ENCODE results near the gene FMN2. TPM values are rescaled to one million over a fixed set of nuclear protein-coding genes. Genes with fewer than 3 reads are reported as not detected.

FMN2 gene
- total RNA-seq, 2 donors from 2014 or later: not detected

- Mint-ChIP-seq H3K9me3 (peaks cover 0 to 10% of the 10 kb centered on the region in 2 donors), H3K27ac (peak overlapping the region in 1 of 2 donors; percentile 2), H3K36me3 (peaks cover 0 to 5% of the 10 kb centered on the region in 2 donors)
- DNase-seq (ENCODE audit: low spot score in 2 of 2) (no peak), ATAC-seq (peak in 1 of 2 donors; percentile 60)
Observed at GRCh38 chr1:240415532-240415931, 323.8 kb downstream of the FMN2 start.

- no peak for DNase-seq (ENCODE audit: low spot score in 2 of 2)
- ATAC-seq: no peak
- Mint-ChIP-seq H3K36me3 (no peaks in the 10 kb centered on the region), H3K9me3 (peaks cover 0 to 4% of the 10 kb centered on the region in 2 donors), H3K27ac (no peak overlapping the region)
Observed at GRCh38 chr1:240417317-240417716, 325.6 kb downstream of the FMN2 start.

- Mint-ChIP-seq H3K36me3 (no peaks in the 10 kb centered on the region), H3K9me3 (peaks cover 0 to 7% of the 10 kb centered on the region in 2 donors), H3K27ac (no peak overlapping the region)
- DNase-seq (ENCODE audit: low spot score in 2 of 2) (no peak), ATAC-seq (no peak)
Observed at GRCh38 chr1:240420766-240421165, 329.1 kb downstream of the FMN2 start.

- ATAC-seq (no peak), DNase-seq (ENCODE audit: low spot score in 2 of 2) (no peak)
- peaks cover 0 to 3% of the 10 kb centered on the region in 2 donors for H3K9me3 Mint-ChIP-seq
- H3K36me3 Mint-ChIP-seq: no peaks in the 10 kb centered on the region
- no peak overlapping the region for H3K27ac Mint-ChIP-seq
Observed at GRCh38 chr1:240423246-240423924, 331.7 kb downstream of the FMN2 start.

GRCh38 chr1:240424740-240425464, 333.2 kb downstream of the FMN2 start:
- ATAC-seq: no peak
- Mint-ChIP-seq H3K36me3 (no peaks in the 10 kb centered on the region), H3K27ac (no peak overlapping the region), H3K9me3 (peaks cover 0 to 3% of the 10 kb centered on the region in 2 donors)
- DNase-seq (ENCODE audit: low spot score in 2 of 2): no peak

GRCh38 chr1:240426051-240426450, 334.4 kb downstream of the FMN2 start:
- no peaks in the 10 kb centered on the region for H3K36me3 Mint-ChIP-seq

GRCh38 chr1:240435996-240436566, 344.4 kb downstream of the FMN2 start:
- no peaks in the 10 kb centered on the region for H3K36me3 Mint-ChIP-seq
- no peak overlapping the region for H3K27ac Mint-ChIP-seq
- no peak for DNase-seq (ENCODE audit: low spot score in 2 of 2)
- ATAC-seq: no peak
- no peaks in the 10 kb centered on the region for H3K9me3 Mint-ChIP-seq

More at GRCh38 chr1:240426051-240426450, 334.4 kb downstream of the FMN2 start:
- DNase-seq (ENCODE audit: low spot score in 2 of 2): no peak
- Mint-ChIP-seq H3K9me3 (peaks cover 0 to 3% of the 10 kb centered on the region in 2 donors), H3K27ac (no peak overlapping the region)
- ATAC-seq: no peak

GRCh38 chr1:240441669-240442068, 350.0 kb downstream of the FMN2 start:
- H3K27ac Mint-ChIP-seq: no peak overlapping the region
- ATAC-seq (no peak), DNase-seq (ENCODE audit: low spot score in 2 of 2) (no peak)
- H3K36me3 Mint-ChIP-seq: no peaks in the 10 kb centered on the region
- peaks cover 0 to 4% of the 10 kb centered on the region in 2 donors for H3K9me3 Mint-ChIP-seq

GRCh38 chr1:240445369-240445768, 353.7 kb downstream of the FMN2 start:
- Mint-ChIP-seq H3K27ac (no peak overlapping the region), H3K36me3 (no peaks in the 10 kb centered on the region), H3K9me3 (peaks cover 0 to 4% of the 10 kb centered on the region in 2 donors)
- ATAC-seq (no peak), DNase-seq (ENCODE audit: low spot score in 2 of 2) (no peak)

GRCh38 chr1:240455228-240455821, 363.6 kb downstream of the FMN2 start:
- peak; percentile 39 to 68 for ATAC-seq

GRCh38 chr1:240457203-240457602, 365.5 kb downstream of the FMN2 start:
- ATAC-seq: no peak
- no peak overlapping the region for H3K27ac Mint-ChIP-seq
- no peak for DNase-seq (ENCODE audit: low spot score in 2 of 2)
- no peaks in the 10 kb centered on the region for H3K9me3 Mint-ChIP-seq
- H3K36me3 Mint-ChIP-seq: no peaks in the 10 kb centered on the region

More at GRCh38 chr1:240455228-240455821, 363.6 kb downstream of the FMN2 start:
- Mint-ChIP-seq H3K27ac (no peak overlapping the region), H3K36me3 (no peaks in the 10 kb centered on the region), H3K9me3 (no peaks in the 10 kb centered on the region)
- DNase-seq (ENCODE audit: low spot score in 2 of 2): no peak

- ATAC-seq (no peak), DNase-seq (ENCODE audit: low spot score in 2 of 2) (no peak)
- Mint-ChIP-seq H3K36me3 (no peaks in the 10 kb centered on the region), H3K9me3 (no peaks in the 10 kb centered on the region), H3K27ac (no peak overlapping the region)
Observed at GRCh38 chr1:240462277-240462676, 370.6 kb downstream of the FMN2 start.

- H3K36me3 Mint-ChIP-seq: no peaks in the 10 kb centered on the region
Observed at GRCh38 chr1:240462766-240463395, 371.2 kb downstream of the FMN2 start.

GRCh38 chr1:240464099-240464498, 372.4 kb downstream of the FMN2 start:
- ATAC-seq (peak in 1 of 2 donors; percentile 84), DNase-seq (ENCODE audit: low spot score in 2 of 2) (no peak)
- no peaks in the 10 kb centered on the region for H3K36me3 Mint-ChIP-seq
- no peak overlapping the region for H3K27ac Mint-ChIP-seq
- H3K9me3 Mint-ChIP-seq: no peaks in the 10 kb centered on the region

More at GRCh38 chr1:240462766-240463395, 371.2 kb downstream of the FMN2 start:
- Mint-ChIP-seq H3K27ac (no peak overlapping the region), H3K9me3 (no peaks in the 10 kb centered on the region)
- ATAC-seq (no peak), DNase-seq (ENCODE audit: low spot score in 2 of 2) (no peak)

GRCh38 chr1:240465531-240465940, 373.9 kb downstream of the FMN2 start:
- ATAC-seq (no peak), DNase-seq (ENCODE audit: low spot score in 2 of 2) (no peak)
- H3K36me3 Mint-ChIP-seq: no peaks in the 10 kb centered on the region
- no peaks in the 10 kb centered on the region for H3K9me3 Mint-ChIP-seq
- no peak overlapping the region for H3K27ac Mint-ChIP-seq

GRCh38 chr1:240466509-240466908, 374.8 kb downstream of the FMN2 start:
- H3K27ac Mint-ChIP-seq: no peak overlapping the region
- H3K9me3 Mint-ChIP-seq: no peaks in the 10 kb centered on the region
- H3K36me3 Mint-ChIP-seq: no peaks in the 10 kb centered on the region
- no peak for ATAC-seq
- DNase-seq (ENCODE audit: low spot score in 2 of 2): no peak

- DNase-seq (ENCODE audit: low spot score in 2 of 2) (no peak), ATAC-seq (no peak)
- Mint-ChIP-seq H3K36me3 (no peaks in the 10 kb centered on the region), H3K27ac (no peak overlapping the region), H3K9me3 (no peaks in the 10 kb centered on the region)
Observed at GRCh38 chr1:240467895-240468294, 376.2 kb downstream of the FMN2 start.
